Tibial artery (tissue), 4 donors: Measurements from ENCODE around the gene GAPDHS.

Experiments
- DNase-seq, 2 donors: peaks; one replicate each; pipeline ENCODE4 v3.0.0-alpha.2; 2019
- H3K27ac ChIP-seq, 2 donors: fragments of 200-600 bp; sonication (generic) in 1 of 2; 1 replicate in 1 of 2; 2 replicates in 1 of 2; pipeline ENCODE4 v1.5.1; 2018 to 2019; ENCODE audit warnings: mild to moderate bottlenecking in 1 of 2
- H3K27me3 ChIP-seq, 2 donors: fragments of 200-600 bp; sonication (generic) in 1 of 2; one replicate each; pipeline versions ENCODE4 v1.5.1 to v1.6.0; 2016 to 2019
- H3K36me3 ChIP-seq, 3 donors: fragments of 200-600 bp; sonication (generic) in 2 of 3; one replicate each; pipeline ENCODE4 v1.5.1; 2016 to 2019; ENCODE audit warnings: mild to moderate bottlenecking in 2 of 3
- H3K4me1 ChIP-seq, 4 donors: fragments of 200-600 bp; sonication (generic) in 2 of 4; 1 replicate in 3 of 4; 2 replicates in 1 of 4; pipeline ENCODE4 v1.5.1; 2016 to 2019
- H3K4me3 ChIP-seq, 2 donors: fragments of 200-600 bp; sonication (generic) in 1 of 2; 1 replicate in 1 of 2; 2 replicates in 1 of 2; pipeline ENCODE4 v1.5.1; 2018 to 2019; ENCODE audit warnings: mild to moderate bottlenecking in 2 of 2
- H3K9me3 ChIP-seq, 3 donors: fragments of 200-600 bp; sonication (generic) in 1 of 3; one replicate each; pipeline ENCODE4 v1.5.1; 2016 to 2019
- CTCF ChIP-seq, 2 experiments: fragments of 200-600 bp in 1 of 2; fragments of 450-650 bp in 1 of 2; IDR thresholded peaks; one replicate each; pipeline ENCODE4 v1.5.1; 2017 to 2019; ENCODE audit warnings: antibody characterized with exemption in 2 of 2, mild to moderate bottlenecking in 1 of 2, moderate library complexity in 1 of 2
- intact Hi-C: fragments of 100-400 bp; cut with DNase I; formaldehyde crosslinking; loops from one replicate; pipeline ENCODE4 v1.15.0; 2023; ENCODE audit warnings: low total_unique reads

Gene GAPDHS

GRCh38 chr19:35531291-35531690 is 2.0 kb upstream of the GAPDHS start:
- H3K4me1 ChIP-seq: peaks cover 0 to 8% (median 0%) of the 10 kb centered on the region in 4 donors
- no peak overlapping the region for H3K4me3 ChIP-seq
- peaks cover 0 to 92% of the 10 kb centered on the region in 2 donors for H3K27me3 ChIP-seq
- intact Hi-C loops: no loop called here
- H3K36me3 ChIP-seq: no peaks in the 10 kb centered on the region
- no peaks in the 10 kb centered on the region for H3K9me3 ChIP-seq
- DNase-seq: no peak
- H3K27ac ChIP-seq: no peak overlapping the region
- TF ChIP-seq CTCF (IDR thresholded peaks at IDR 0.05): no peak

- Histone ChIP-seq H3K36me3 (no peaks in the 10 kb centered on the region), H3K4me1 (peaks cover 0 to 8% (median 0%) of the 10 kb centered on the region in 4 donors), H3K27ac (no peak overlapping the region), H3K9me3 (no peaks in the 10 kb centered on the region), H3K27me3 (peaks cover 0 to 74% of the 10 kb centered on the region in 2 donors), H3K4me3 (no peak overlapping the region)
- TF ChIP-seq CTCF (IDR thresholded peaks at IDR 0.05): no peak
- DNase-seq: no peak
- intact Hi-C loops: no loop called here
These were observed 651 bp downstream of the GAPDHS start for GRCh38 chr19:35533822-35534392.

GRCh38 chr19:35534803-35535480 is 1.7 kb downstream of the GAPDHS start:
- intact Hi-C loops: no loop called here
- no peak overlapping the region for H3K4me3 ChIP-seq
- H3K36me3 ChIP-seq: no peaks in the 10 kb centered on the region
- no peak overlapping the region for H3K27ac ChIP-seq
- DNase-seq: no peak
- peaks cover 0 to 64% of the 10 kb centered on the region in 2 donors for H3K27me3 ChIP-seq
- no peak for TF ChIP-seq CTCF (IDR thresholded peaks at IDR 0.05)
- H3K9me3 ChIP-seq: no peaks in the 10 kb centered on the region
- peaks cover 0 to 8% (median 0%) of the 10 kb centered on the region in 4 donors for H3K4me1 ChIP-seq

- no peaks in the 10 kb centered on the region for H3K36me3 ChIP-seq
- no peak for TF ChIP-seq CTCF (IDR thresholded peaks at IDR 0.05)
- H3K9me3 ChIP-seq: no peaks in the 10 kb centered on the region
- H3K4me1 ChIP-seq: peaks cover 0 to 3% (median 2%) of the 10 kb centered on the region in 4 donors
- peaks cover 0 to 22% of the 10 kb centered on the region in 2 donors for H3K27me3 ChIP-seq
- intact Hi-C loops: no loop called here
- H3K4me3 ChIP-seq: no peak overlapping the region
- no peak for DNase-seq
- H3K27ac ChIP-seq: no peak overlapping the region
These were observed 6.1 kb downstream of the GAPDHS start for GRCh38 chr19:35539314-35539713.

- no peak for TF ChIP-seq CTCF (IDR thresholded peaks at IDR 0.05)
- no peaks in the 10 kb centered on the region for H3K9me3 ChIP-seq
- peaks cover 0 to 8% (median 8%) of the 10 kb centered on the region in 4 donors for H3K4me1 ChIP-seq
- intact Hi-C loops: no loop called here
- peaks cover 0 to 17% of the 10 kb centered on the region in 2 donors for H3K27me3 ChIP-seq
- no peak for DNase-seq
- H3K36me3 ChIP-seq: no peaks in the 10 kb centered on the region
- H3K27ac ChIP-seq: no peak overlapping the region
- no peak overlapping the region for H3K4me3 ChIP-seq
These were observed 6.6 kb downstream of the GAPDHS start for GRCh38 chr19:35539850-35540249.
